Jurkat, Clone E6-1 (cell line): ENCODE measurements around the gene FDX2.

Experiments used
- DNase-seq: peaks from one replicate; pipeline ENCODE4 v3.0.0-alpha.2; 2011; ENCODE audit warnings: low read depth, low spot score
- H3K4me3 ChIP-seq: 2 replicates; pipeline ENCODE4 v1.5.1; 2011; ENCODE audit warnings: mild to moderate bottlenecking, low read length, control low read depth, moderate library complexity

FDX2 gene

DNA sequence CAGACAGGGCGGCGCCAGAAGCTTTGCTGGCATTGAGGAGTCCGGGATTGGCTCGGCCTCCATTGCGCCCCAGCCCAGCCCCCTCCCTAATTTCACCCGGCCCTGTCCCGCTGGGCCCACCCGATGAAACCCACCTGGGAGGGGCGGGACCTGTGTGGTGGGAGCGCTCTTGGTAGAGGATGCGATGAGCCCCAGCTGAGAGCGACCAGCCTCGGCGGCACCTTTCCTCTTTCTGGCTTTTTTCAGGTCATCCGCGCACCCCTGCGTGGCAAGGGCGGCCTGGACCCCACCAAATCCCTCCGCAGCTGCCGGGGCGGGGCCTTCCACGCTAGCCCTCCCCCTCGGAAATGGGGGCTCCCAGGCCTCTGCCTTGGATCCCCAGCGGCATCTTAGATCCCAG is 6.4 kb downstream of the FDX2 start, which contains the start of gene ZGLP1:
Gene ZGLP1, minus strand, starts transcription at position 393 of the 400 bp plus-strand sequence.
- no peak for DNase-seq
- H3K4me3 ChIP-seq, result no peak within 1 kb of the TSS

DNA sequence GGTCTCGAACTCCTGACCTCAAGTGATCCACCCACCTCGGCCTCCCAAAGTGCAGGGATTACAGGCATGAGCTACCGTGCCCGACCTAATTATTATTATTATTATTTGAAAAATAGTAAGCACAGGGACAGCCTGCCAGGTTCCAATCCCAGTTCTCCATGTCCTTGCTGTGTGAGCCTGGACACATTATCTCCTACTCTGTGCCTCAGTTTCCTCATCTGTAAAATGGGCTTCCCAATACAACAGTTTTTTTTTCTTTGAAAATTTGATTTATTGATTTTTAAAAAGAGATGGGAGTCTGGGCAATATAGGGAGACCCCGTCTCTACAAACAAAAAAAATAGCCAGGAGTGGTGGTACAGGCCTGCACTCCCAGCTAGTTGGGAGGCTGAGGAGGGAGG is 9.5 kb downstream of the FDX2 start:
- DNase-seq, result no peak
- H3K4me3 ChIP-seq, result no peak overlapping the region

DNA sequence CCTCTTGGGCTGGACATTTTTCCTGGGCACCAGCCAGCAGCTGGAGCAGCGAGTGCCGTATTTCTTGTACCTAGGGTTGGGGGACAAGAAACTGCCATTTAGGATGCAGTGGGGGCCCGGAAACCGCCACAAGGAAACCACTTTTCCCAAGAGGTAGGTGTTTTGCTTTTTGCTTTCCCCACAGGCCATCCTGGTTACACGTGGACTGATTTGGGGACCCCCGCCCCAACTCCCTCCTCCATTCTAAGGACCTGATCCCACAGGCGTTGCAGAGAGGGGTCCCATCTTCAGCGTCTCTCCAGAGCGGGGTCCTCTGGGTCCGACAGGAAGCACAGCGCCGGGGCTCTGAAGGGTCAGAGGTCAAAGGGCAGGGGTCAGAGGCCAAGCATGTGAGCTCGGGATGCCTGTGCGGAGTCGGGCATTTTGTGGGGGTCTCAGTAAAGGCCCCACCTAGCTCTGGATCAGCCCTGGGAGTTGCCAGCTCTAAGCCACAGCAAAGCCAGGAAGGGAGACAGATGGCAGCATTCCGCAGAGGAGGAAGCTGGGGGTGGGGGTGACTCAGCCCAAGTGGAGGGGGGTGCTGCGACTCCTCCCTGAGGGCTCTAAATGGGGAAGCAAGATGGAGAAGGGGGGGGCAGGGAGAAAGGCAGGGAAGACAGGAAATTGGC is 10.5 kb downstream of the FDX2 start:
- H3K4me3 ChIP-seq, result no peak overlapping the region
- no peak for DNase-seq

DNA sequence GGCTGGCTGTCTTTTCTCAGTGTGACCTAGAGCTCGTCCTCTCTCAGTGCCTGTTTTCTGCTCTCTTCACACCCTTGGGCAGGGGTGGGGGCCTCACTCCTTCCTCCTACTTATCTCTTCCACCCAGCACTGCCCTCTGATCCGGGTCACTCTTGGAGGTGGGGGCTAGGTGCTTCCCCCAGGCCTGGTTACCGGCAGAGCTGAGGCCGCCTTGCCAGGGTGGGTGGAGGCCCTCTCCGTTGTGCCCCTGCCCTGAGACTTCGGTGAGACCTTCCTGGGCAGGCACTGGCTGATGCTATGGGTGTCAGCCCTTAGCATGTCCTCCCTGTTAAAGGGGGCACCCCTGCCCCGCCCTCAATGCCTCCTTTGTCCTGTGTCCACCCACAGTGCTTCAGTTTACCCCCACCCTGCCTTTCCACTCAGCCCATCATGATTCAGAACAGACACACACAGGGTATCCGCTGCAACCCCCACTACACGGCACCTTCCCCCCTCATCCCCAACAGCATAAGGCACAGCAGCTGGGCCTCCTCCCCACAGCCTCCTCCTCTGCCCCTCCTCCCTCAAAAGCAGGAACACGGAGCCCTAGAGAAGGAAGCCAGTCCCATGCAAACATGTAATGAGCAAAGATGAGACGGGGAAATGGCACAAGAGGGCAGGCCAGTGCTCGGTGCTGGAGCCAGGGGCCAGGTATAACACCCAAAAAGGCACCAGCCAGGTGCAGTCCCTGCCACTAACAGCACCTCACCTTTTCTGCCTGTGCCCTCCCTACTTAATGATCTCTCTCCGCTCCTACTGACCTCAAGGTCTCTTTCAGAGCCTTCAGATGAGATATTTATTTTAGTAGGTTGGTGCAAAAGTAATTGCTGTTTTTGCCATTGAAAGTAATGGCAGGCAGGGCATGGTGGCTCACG is 16.0 kb downstream of the FDX2 start:
- no peak overlapping the region for H3K4me3 ChIP-seq
- no peak for DNase-seq

DNA sequence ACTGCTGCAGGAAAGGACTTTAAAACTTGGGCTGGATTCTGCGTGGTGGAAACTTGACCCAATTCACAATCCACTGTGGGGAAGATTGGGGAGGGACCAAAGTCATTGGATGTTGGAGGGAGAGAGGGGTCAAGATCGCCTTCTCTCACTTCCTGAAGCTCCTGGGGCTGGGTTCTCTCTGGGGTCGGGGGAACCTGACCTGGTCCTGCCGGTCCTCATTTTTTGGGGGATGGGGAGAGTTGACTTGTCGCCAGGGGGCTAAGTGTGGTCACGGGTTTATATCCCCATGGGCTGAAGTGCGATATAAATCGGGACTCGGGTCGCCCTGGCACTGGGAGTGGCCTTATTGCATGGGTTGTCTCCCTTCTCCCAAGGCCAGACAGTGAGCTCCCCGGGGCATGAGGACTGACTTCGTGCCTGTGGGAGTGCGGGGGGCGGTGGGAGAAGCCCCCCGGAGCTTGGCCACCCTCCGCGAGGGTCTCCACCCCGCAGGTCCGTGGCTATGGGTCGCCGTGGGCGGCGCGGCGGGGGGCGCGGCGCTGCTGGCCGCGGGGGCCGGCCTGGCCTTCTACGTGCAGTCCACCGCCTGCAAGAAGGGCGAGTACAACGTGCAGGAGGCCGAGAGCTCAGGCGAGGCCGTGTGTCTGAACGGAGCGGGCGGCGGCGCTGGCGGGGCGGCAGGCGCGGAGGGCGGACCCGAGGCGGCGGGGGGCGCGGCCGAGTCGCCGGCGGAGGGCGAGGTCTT is 19.8 kb downstream of the FDX2 start:
- DNase-seq, result no peak
- peak overlapping the region; percentile 40 for H3K4me3 ChIP-seq

DNA sequence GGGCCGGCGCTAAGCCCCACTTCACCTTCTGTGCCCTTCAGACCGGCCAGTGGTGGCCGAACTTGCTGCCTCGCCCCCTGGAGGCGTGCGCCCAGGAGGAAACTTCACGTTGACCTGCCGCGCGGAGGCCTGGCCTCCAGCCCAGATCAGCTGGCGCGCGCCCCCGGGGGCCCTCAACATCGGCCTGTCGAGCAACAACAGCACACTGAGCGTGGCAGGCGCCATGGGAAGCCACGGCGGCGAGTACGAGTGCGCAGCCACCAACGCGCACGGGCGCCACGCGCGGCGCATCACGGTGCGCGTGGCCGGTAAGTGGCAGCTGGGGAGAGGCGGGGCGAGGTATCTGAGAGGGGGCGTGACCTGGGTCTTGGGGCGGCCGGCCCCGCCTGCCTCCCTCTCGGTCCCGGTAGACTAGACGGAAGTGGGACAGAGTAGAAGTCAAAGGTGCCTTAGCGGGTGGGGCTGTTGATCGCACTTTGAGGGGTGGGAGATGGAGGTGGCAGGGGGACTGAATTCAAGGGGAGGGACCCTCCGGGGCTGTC is 20.4 kb downstream of the FDX2 start:
- no peak for DNase-seq
- H3K4me3 ChIP-seq, result peak overlapping the region; percentile 40

DNA sequence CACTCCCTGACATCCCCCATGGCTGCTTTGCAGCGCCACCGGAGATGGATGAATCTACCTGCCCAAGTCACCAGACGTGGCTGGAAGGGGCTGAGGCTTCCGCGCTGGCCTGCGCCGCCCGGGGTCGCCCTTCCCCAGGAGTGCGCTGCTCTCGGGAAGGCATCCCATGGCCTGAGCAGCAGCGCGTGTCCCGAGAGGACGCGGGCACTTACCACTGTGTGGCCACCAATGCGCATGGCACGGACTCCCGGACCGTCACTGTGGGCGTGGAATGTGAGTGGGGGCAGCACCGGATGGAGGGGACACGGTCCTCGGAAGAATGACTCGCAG is 21.5 kb downstream of the FDX2 start:
- no peak for DNase-seq

DNA sequence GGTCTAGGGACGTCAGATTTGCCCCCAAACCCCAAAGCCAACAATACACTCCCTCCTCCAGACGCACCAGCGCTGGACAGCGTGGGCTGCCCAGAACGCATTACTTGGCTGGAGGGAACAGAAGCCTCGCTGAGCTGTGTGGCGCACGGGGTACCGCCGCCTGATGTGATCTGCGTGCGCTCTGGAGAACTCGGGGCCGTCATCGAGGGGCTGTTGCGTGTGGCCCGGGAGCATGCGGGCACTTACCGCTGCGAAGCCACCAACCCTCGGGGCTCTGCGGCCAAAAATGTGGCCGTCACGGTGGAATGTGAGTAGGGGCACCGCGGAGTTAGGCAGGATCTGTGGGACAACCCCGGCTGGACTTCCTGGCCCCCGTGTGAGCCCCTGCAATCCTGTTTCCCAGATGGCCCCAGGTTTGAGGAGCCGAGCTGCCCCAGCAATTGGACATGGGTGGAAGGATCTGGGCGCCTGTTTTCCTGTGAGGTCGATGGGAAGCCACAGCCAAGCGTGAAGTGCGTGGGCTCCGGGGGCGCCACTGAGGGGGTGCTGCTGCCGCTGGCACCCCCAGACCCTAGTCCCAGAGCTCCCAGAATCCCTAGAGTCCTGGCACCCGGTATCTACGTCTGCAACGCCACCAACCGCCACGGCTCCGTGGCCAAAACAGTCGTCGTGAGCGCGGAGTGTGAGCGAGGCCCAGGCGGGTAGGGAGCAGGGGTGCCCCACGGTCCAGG is 22.0 kb downstream of the FDX2 start:
- no peak overlapping the region for H3K4me3 ChIP-seq
- no peak for DNase-seq

More for the DNA sequence above, 21.5 kb downstream of the FDX2 start:
- no peak overlapping the region for H3K4me3 ChIP-seq

DNA sequence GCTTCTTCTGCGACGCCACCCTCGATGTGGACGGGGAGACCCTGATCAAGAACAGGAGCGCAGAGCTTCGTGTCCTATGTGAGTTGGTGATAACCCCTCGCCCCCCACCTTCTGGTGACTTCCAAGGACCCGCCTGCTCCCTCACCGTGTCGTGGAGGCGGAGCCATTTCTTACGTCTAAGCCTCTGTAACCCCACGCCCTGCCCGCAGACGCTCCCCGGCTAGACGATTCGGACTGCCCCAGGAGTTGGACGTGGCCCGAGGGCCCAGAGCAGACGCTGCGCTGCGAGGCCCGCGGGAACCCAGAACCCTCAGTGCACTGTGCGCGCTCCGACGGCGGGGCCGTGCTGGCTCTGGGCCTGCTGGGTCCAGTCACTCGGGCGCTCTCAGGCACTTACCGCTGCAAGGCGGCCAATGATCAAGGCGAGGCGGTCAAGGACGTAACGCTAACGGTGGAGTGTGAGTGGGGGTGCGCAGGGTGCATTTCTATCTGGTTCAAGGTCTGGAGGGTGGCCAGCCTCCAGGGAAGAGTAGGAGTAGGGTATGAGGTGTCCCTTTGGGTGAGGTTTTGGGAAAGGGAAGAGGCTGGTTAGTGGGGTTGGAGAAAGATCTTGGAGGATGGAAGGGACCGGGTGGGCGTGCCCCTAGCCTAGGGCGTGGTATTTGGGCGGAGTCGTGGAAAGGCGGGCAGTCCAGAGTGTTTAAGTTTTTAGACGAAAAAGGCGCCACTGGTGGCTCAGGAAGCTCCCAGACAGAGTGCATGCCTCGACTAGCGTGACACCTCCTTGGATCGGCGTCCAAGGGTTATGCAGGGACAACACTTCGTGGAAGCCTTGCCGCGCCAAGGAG is 22.8 kb downstream of the FDX2 start:
- no peak for DNase-seq
- H3K4me3 ChIP-seq, result no peak overlapping the region

DNA sequence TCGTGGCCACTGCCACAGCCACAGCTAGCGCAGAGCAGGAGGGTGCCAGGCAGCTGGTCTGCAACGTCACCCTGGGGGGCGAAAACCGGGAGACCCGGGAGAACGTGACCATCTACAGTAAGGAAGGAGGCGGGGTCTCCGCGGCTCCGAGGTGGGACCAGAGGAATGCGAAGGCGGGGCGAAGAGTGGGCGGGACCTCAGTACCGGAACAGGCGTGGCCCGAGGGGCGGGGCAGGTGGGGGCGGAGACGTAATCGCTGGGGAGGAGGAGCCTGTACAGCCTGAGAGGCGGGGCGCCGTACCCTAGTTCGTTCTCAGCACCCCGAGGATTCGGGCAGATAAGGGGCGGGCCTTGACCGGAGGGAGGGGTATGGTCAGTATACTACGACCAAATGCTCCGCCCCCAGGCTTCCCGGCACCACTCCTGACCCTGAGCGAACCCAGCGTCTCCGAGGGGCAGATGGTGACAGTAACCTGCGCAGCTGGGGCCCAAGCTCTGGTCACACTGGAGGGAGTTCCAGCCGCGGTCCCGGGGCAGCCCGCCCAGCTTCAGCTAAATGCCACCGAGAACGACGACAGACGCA is 23.5 kb downstream of the FDX2 start:
- DNase-seq, result no peak
- peak overlapping the region; percentile 16 for H3K4me3 ChIP-seq

DNA sequence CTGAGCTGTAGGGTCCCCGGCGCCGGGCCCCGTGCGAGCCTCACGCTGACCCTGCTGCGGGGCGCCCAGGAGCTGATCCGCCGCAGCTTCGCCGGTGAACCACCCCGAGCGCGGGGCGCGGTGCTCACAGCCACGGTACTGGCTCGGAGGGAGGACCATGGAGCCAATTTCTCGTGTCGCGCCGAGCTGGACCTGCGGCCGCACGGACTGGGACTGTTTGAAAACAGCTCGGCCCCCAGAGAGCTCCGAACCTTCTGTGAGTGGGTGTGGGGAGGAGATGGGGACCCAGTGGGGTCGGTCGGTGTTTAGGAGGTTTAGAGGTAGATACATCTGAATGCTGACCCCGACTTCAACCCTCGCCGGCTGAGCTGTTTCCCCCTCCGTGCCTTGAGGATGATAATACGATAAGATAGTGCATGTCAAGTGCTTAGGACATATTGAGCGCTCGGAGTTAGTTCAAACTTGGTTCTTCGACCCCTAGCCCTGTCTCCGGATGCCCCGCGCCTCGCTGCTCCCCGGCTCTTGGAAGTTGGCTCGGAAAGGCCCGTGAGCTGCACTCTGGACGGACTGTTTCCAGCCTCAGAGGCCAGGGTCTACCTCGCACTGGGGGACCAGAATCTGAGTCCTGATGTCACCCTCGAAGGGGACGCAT is 24.1 kb downstream of the FDX2 start:
- peak overlapping the region; percentile 16 for H3K4me3 ChIP-seq
- DNase-seq, result no peak

DNA sequence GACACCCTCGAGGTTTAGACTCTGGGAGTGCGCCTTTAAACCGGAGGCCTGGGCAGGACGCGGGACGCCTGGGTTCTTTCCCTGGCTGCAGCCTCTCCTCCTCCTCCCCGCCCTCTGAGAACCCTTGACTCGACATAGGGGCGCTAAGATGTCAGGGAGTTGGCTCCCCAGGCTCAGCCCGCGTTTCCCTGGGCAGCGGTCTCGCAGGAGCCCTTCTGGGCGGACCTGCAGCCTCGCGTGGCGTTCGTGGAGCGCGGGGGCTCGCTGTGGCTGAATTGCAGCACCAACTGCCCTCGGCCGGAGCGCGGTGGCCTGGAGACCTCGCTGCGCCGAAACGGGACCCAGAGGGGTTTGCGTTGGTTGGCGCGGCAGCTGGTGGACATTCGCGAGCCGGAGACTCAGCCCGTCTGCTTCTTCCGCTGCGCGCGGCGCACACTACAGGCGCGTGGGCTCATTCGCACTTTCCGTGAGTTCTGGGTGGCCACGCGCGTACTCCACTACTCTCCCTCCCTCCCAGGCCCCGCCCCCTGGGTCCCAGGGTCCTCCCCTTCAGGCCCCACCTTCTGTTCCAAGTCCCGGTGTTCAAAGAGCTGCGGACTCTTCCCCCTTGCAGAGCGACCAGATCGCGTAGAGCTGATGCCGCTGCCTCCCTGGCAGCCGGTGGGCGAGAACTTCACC is 24.8 kb downstream of the FDX2 start:
- DNase-seq, result no peak
- H3K4me3 ChIP-seq, result peak overlapping the region; percentile 57

DNA sequence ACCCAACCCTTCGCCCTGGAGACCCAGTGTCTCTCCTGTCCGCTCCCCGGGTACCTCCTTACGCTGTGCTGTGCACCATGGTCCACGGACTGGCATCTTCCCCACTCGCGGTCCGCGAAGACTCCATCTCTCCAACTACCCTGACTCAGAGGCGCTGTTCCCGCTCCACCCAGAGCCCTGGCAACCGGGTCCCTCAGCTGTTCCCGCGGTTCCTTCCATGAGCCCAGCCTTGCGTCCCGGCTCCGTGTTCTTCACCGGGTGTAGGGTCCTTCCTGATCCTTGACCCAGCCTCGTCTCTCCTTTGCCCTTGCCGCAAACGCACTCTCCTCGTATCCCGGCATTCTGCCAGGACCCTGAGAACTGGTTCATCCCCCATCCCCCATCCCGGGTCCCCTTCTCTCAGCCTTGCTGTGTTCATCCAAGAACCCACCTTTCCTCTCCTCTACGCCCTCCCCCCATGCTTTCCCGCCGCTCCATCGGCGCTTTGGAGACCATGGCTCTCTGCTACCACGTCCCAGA is 25.4 kb downstream of the FDX2 start:
- DNase-seq, result no peak
- H3K4me3 ChIP-seq, result peak overlapping the region; percentile 57

DNA sequence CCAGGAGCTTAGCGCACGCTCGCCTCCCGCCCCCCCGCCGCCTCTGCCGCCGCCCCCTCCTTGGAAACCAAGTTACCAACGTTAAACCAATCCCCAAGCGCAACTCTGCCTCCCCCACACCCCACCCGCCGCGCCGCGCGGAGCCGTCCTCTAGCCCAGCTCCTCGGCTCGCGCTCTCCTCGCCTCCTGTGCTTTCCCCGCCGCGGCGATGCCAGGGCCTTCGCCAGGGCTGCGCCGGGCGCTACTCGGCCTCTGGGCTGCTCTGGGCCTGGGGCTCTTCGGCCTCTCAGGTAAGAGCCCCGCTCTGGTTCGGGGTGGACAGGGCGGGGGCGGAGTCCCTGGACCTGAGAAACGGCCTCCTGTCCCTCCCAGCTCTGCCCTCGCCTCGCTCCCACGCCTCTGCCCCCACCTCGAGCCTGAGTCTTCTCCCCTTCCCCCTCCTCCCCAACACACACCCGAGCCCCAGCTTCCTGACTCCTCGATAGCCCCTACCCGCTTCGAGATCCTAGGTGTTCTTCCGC is 25.9 kb downstream of the FDX2 start, which contains the start of gene ICAM5:
Gene ICAM5, plus strand, starts transcription at position 117 of the 521 bp plus-strand sequence. Its CDS starts 92 bp downstream, at position 209.
- no peak for DNase-seq
- peak within 1 kb of the TSS; percentile 57 for H3K4me3 ChIP-seq

DNA sequence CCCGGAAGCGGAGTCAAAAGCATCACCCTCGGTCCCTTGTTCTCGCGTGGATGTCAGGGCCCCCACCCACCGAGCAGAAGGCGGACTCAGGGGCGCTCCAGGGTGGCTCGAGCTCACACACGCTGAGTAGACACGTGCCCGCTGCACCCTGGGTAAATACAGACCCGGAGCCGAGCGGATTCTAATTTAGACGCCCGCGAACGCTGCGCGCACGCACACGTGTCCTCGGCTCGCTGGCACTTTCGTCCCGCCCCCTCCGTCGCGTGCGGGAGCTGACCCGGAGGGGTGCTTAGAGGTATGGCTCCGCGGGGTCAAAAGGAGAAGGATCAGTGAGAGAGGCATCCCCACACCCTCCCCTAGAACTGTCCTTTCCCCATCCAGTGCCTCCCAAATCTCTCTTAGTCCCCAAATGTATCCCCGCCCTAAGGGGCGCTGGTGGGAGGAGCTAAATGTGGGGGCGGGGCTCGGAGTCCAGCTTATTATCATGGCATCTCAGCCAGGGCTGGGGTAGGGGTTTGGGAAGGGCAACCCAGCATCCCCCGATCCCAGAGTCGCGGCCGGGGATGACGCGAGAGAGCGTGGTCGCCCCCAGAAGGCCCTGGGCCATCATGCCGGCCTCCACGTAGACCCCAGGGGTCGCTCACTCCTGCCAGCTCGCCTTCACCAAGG is 26.5 kb downstream of the FDX2 start:
- DNase-seq, result peak; percentile 64
- peak overlapping the region; percentile 57 for H3K4me3 ChIP-seq
